A549 (cell line): ENCODE measurements around the gene CCL4.
"Not testable (repeated sequence)": the region's sequence is repeated elsewhere in the genome, so short reads cannot be mapped to it uniquely, and the experiment has no call there.

Experiments
- BHLHE40 ChIP-seq: IDR thresholded peaks from 2 replicates; pipeline ENCODE4 v1.6.1; 2012; ENCODE audit warnings: low read depth, low read length, inconsistent platforms
- CTCF ChIP-seq: fragments of >200 bp; sonication (Bioruptor Twin); formaldehyde crosslinking; IDR thresholded peaks from 3 replicates; pipeline ENCODE4 v1.5.1; 2016
- EP300 ChIP-seq, 2 experiments: fragments of >200 bp; sonication (Bioruptor Twin); formaldehyde crosslinking; IDR thresholded peaks; 2 replicates in 1 of 2; 3 replicates in 1 of 2; pipeline ENCODE4 v1.6.1; 2016 to 2017
- ESRRA ChIP-seq: fragments of 150-350 bp; IDR thresholded peaks from 2 replicates; pipeline ENCODE4 v1.6.1; 2014; ENCODE audit warnings: mild to moderate bottlenecking, low read length, borderline replicate concordance
- JUN ChIP-seq, 2 experiments: fragments of >200 bp; sonication (Bioruptor Twin); formaldehyde crosslinking; IDR thresholded peaks; 2 replicates in 1 of 2; 3 replicates in 1 of 2; pipeline ENCODE4 v1.6.1; 2016 to 2017
- KDM1A ChIP-seq: fragments of 200-600 bp; sonication (generic); IDR thresholded peaks from 2 replicates; pipeline ENCODE4 v1.6.1; 2016; ENCODE audit warnings: low read depth, mild to moderate bottlenecking
- NR3C1 ChIP-seq: fragments of >200 bp; sonication (Bioruptor Twin); formaldehyde crosslinking; IDR thresholded peaks from 3 replicates; pipeline ENCODE4 v1.6.1; 2017
- POLR2A ChIP-seq: IDR thresholded peaks from 2 replicates; pipeline ENCODE4 v1.6.1; 2012; ENCODE audit warnings: mild to moderate bottlenecking, low read length
- POLR2AphosphoS2 ChIP-seq: conservative IDR thresholded peaks from 2 replicates; pipeline ENCODE4 v1.6.1; 2012; ENCODE audit warnings: low read length, improper control_type of control experiment, inconsistent platforms
- RAD21 ChIP-seq, 2 experiments: fragments of >200 bp in 1 of 2; sonication (Bioruptor Twin) in 1 of 2; formaldehyde crosslinking in 1 of 2; IDR thresholded peaks in 1 of 2; conservative IDR thresholded peaks in 1 of 2; 2 replicates in 1 of 2; 3 replicates in 1 of 2; pipeline ENCODE4 v1.6.1; 2012 to 2018; ENCODE audit warnings: inconsistent platforms in 1 of 2
- ZSCAN20 ChIP-seq: fragments of 250-450 bp; sonication (Bioruptor Pico); IDR thresholded peaks from 2 replicates; pipeline ENCODE4 v1.8.0; 2022; ENCODE audit warnings: mild to moderate bottlenecking, moderate library complexity
- TF ChIP-seq, protein P1 (sequence below): fragments of 200-600 bp; sonication (generic); IDR thresholded peaks from 2 replicates; pipeline ENCODE4 v1.6.1; 2016; ENCODE audit warnings: antibody characterized with exemption, mild to moderate bottlenecking, moderate library complexity
- TF ChIP-seq, protein P2 (sequence below): fragments of >200 bp; sonication (Bioruptor Twin); formaldehyde crosslinking; IDR thresholded peaks from 3 replicates; pipeline ENCODE4 v1.6.1; 2016
- TF ChIP-seq, protein P3 (sequence below): IDR thresholded peaks from 2 replicates; pipeline ENCODE4 v1.6.1; 2012

DNA sequence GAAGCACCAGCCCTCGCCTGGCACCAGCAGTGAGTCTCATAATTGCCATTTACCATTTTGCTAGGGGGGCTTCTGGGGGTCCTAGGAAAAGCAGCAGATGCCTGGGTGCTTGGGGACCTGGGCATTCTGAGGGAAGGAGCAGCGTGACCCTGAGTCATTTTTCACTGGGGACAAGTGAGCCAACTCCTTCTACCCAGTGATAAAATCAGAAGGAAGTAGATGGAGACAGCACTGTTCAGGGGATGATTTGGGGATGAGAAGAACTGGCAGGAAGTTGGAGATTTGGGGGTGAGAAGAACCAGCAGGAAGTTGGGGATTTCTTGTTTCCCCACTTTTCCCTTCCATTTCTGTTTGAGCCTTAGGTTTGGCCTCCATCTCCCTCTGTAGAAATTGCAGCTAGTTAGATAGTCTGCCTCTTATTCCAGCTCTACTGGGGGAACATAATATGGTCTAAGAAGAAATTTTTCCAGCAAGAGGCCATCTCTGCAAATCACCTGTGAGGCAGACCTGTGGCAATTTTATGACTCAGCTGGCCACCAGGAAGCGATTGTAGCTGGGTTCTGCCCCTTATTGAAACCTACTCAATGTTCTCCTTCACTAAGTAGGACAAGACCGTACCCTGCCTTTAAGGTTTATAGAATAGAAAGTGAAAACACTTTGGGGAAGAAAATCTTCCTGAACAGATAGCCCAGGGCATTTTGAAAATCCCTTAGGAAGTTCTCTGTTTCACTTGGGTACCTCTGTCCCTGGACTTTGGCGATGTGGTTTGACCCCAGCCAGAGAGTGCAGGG, 21.8 kb upstream of the CCL4 start:
- TF ChIP-seq BHLHE40; POLR2AphosphoS2; ZSCAN20 (CRISPR knock-in tag); ESRRA; CTCF; JUN (IDR thresholded peaks at IDR 0.05); KDM1A; POLR2A; NR3C1; RAD21 (conservative IDR thresholded peaks at IDR 0.05 in 1 of 2, IDR thresholded peaks at IDR 0.05 in 1 of 2); EP300 (IDR thresholded peaks at IDR 0.05): not testable (repeated sequence)
- TF ChIP-seq, protein P1, sequence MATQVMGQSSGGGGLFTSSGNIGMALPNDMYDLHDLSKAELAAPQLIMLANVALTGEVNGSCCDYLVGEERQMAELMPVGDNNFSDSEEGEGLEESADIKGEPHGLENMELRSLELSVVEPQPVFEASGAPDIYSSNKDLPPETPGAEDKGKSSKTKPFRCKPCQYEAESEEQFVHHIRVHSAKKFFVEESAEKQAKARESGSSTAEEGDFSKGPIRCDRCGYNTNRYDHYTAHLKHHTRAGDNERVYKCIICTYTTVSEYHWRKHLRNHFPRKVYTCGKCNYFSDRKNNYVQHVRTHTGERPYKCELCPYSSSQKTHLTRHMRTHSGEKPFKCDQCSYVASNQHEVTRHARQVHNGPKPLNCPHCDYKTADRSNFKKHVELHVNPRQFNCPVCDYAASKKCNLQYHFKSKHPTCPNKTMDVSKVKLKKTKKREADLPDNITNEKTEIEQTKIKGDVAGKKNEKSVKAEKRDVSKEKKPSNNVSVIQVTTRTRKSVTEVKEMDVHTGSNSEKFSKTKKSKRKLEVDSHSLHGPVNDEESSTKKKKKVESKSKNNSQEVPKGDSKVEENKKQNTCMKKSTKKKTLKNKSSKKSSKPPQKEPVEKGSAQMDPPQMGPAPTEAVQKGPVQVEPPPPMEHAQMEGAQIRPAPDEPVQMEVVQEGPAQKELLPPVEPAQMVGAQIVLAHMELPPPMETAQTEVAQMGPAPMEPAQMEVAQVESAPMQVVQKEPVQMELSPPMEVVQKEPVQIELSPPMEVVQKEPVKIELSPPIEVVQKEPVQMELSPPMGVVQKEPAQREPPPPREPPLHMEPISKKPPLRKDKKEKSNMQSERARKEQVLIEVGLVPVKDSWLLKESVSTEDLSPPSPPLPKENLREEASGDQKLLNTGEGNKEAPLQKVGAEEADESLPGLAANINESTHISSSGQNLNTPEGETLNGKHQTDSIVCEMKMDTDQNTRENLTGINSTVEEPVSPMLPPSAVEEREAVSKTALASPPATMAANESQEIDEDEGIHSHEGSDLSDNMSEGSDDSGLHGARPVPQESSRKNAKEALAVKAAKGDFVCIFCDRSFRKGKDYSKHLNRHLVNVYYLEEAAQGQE = not testable (repeated sequence)
- TF ChIP-seq, protein P2, sequence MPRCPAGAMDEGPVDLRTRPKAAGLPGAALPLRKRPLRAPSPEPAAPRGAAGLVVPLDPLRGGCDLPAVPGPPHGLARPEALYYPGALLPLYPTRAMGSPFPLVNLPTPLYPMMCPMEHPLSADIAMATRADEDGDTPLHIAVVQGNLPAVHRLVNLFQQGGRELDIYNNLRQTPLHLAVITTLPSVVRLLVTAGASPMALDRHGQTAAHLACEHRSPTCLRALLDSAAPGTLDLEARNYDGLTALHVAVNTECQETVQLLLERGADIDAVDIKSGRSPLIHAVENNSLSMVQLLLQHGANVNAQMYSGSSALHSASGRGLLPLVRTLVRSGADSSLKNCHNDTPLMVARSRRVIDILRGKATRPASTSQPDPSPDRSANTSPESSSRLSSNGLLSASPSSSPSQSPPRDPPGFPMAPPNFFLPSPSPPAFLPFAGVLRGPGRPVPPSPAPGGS = not testable (repeated sequence)
- TF ChIP-seq, protein P3, sequence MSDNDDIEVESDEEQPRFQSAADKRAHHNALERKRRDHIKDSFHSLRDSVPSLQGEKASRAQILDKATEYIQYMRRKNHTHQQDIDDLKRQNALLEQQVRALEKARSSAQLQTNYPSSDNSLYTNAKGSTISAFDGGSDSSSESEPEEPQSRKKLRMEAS = not testable (repeated sequence)
